H1 (cell line): ENCODE measurements around the gene OR4Q2. TPM values are rescaled to one million over a fixed set of nuclear protein-coding genes. Genes with fewer than 3 reads are reported as not detected.

Experiments
- CTCF ChIA-PET: fragments of 300-600 bp; sonication (Branson Sonifier 250); formaldehyde crosslinking; loops from one replicate; lab custom pipeline; 2021; ENCODE audit not compliant: partially characterized antibody; lab: Charles Lee
- POLR2A ChIA-PET: fragments of 300-600 bp; sonication (Branson Sonifier 250); formaldehyde crosslinking; loops from one replicate; lab custom pipeline; 2021; ENCODE audit warnings: inconsistent platforms; ENCODE audit not compliant: partially characterized antibody; lab: Charles Lee
- DNase-seq, 2 experiments: peaks; one replicate each; pipeline versions ENCODE4 v3.0.0 to v3.0.0-alpha.2; 2010 to 2022; ENCODE audit warnings: low spot score in 2 of 2, low read depth in 1 of 2, mixed read lengths in 1 of 2
- FAIRE-seq: peaks from 2 replicates; lab custom pipeline; 2011; peaks lifted over from hg19 to GRCh38; lab: Jason Lieb, UNC
- H2AFZ ChIP-seq: 2 replicates; pipeline ENCODE4 v1.8.1; 2012; ENCODE audit warnings: low read length, inconsistent platforms
- H2AK5ac ChIP-seq: 2 replicates; pipeline ENCODE4 v1.6.1; 2013; ENCODE audit warnings: low read depth, low read length
- H2BK120ac ChIP-seq: replicated peaks from 2 replicates; pipeline ENCODE3; 2013; ENCODE audit warnings: low read depth, low read length, inconsistent platforms
- H2BK12ac ChIP-seq: 2 replicates; pipeline ENCODE4 v1.6.1; 2013; ENCODE audit warnings: low read depth, low read length
- H2BK15ac ChIP-seq: 2 replicates; pipeline ENCODE4 v1.6.1; 2013; ENCODE audit warnings: low read length
- H2BK20ac ChIP-seq: 2 replicates; pipeline ENCODE4 v1.6.1; 2013; ENCODE audit warnings: low read length
- H2BK5ac ChIP-seq: 2 replicates; pipeline ENCODE4 v1.6.1; 2013; ENCODE audit warnings: low read depth, low read length
- H3K14ac ChIP-seq: 2 replicates; pipeline ENCODE4 v1.6.1; 2013; ENCODE audit warnings: inconsistent platforms; ENCODE audit not compliant: insufficient read length
- H3K18ac ChIP-seq: 2 replicates; pipeline ENCODE4 v1.6.1; 2013; ENCODE audit warnings: low read length; ENCODE audit errors: extremely low read depth
- H3K23ac ChIP-seq: 2 replicates; pipeline ENCODE4 v1.6.1; 2013; ENCODE audit warnings: inconsistent platforms; ENCODE audit not compliant: insufficient read length
- H3K23me2 ChIP-seq: 2 replicates; pipeline ENCODE4 v1.6.1; 2013; ENCODE audit warnings: low read depth, low read length
- H3K27ac ChIP-seq: 2 replicates; pipeline ENCODE4 v1.6.1; 2011; ENCODE audit warnings: low read depth, low read length, inconsistent platforms
- H3K27me3 ChIP-seq, 4 experiments: replicated peaks in 1 of 4; 1 replicate in 1 of 4; 2 replicates in 3 of 4; pipeline versions ENCODE4 v1.6.1 to v1.8.1; 2011 to 2013; ENCODE audit warnings: low read length in 3 of 4, mild to moderate bottlenecking in 3 of 4, inconsistent platforms in 2 of 4, mixed read lengths in 2 of 4, moderate library complexity in 1 of 4; ENCODE audit not compliant: control insufficient read depth in 3 of 4, insufficient read depth in 3 of 4; ENCODE audit errors: extremely low read depth in 1 of 4
- H3K36me3 ChIP-seq, 4 experiments: 2 replicates each; pipeline versions ENCODE4 v1.6.1 to v1.8.1; 2011 to 2013; ENCODE audit warnings: mild to moderate bottlenecking in 4 of 4, low read length in 3 of 4, moderate library complexity in 2 of 4, control low read depth in 1 of 4, inconsistent platforms in 1 of 4; ENCODE audit not compliant: insufficient read depth in 4 of 4, control insufficient read depth in 2 of 4
- H3K4ac ChIP-seq: replicated peaks from 2 replicates; pipeline ENCODE3; 2013; ENCODE audit warnings: low read length, low read depth, mixed read lengths, inconsistent platforms; ENCODE audit not compliant: insufficient read length
- H3K4me1 ChIP-seq, 4 experiments: replicated peaks in 1 of 4; 1 replicate in 1 of 4; 2 replicates in 3 of 4; pipeline versions ENCODE4 v1.6.1 to v1.8.1; 2011 to 2013; ENCODE audit warnings: low read length in 3 of 4, inconsistent platforms in 2 of 4, mixed read lengths in 1 of 4; ENCODE audit not compliant: insufficient read depth in 4 of 4, control insufficient read depth in 3 of 4
- H3K4me2 ChIP-seq, 2 experiments: 2 replicates each; pipeline versions ENCODE4 v1.6.1 to v1.8.1; 2011 to 2013; ENCODE audit warnings: low read depth in 2 of 2, low read length in 2 of 2, control low read depth in 1 of 2, inconsistent platforms in 1 of 2, mild to moderate bottlenecking in 1 of 2; ENCODE audit not compliant: insufficient read depth in 1 of 2
- H3K4me3 ChIP-seq, 4 experiments: fragments of 200-600, 300-600 bp in 1 of 4; sonication (generic), shearing (Covaris generic), sonication (Bioruptor Twin) in 1 of 4; 2 replicates each; pipeline versions ENCODE4 v1.5.1 to v1.8.1; 2011 to 2016; ENCODE audit warnings: low read length in 4 of 4, low read depth in 3 of 4, control low read depth in 2 of 4, inconsistent platforms in 2 of 4, mild to moderate bottlenecking in 2 of 4, mixed read lengths in 1 of 4, moderate library complexity in 1 of 4; ENCODE audit not compliant: insufficient read depth in 2 of 4; ENCODE audit errors: extremely low read depth in 1 of 4
- H3K56ac ChIP-seq: replicated peaks from 2 replicates; pipeline ENCODE3; 2013; ENCODE audit warnings: low read depth, mild to moderate bottlenecking, mixed read lengths, low read length, inconsistent platforms; ENCODE audit not compliant: insufficient read length
- H3K79me1 ChIP-seq: 2 replicates; pipeline ENCODE4 v1.6.1; 2013; ENCODE audit warnings: low read depth, low read length, control low read depth
- H3K79me2 ChIP-seq, 2 experiments: 2 replicates each; pipeline versions ENCODE4 v1.6.1 to v1.8.1; 2012 to 2013; ENCODE audit warnings: low read length in 2 of 2, mild to moderate bottlenecking in 2 of 2, inconsistent platforms in 1 of 2; ENCODE audit not compliant: insufficient read depth in 2 of 2, control insufficient read depth in 1 of 2
- H3K9ac ChIP-seq, 4 experiments: replicated peaks in 1 of 4; 1 replicate in 1 of 4; 2 replicates in 3 of 4; pipeline versions ENCODE4 v1.6.1 to v1.8.1; 2011 to 2013; ENCODE audit warnings: low read depth in 3 of 4, low read length in 3 of 4, control low read depth in 2 of 4, mild to moderate bottlenecking in 2 of 4, moderate library complexity in 2 of 4, inconsistent platforms in 1 of 4; ENCODE audit errors: extremely low read depth in 1 of 4
- H3K9me3 ChIP-seq, 2 experiments: 2 replicates each; pipeline versions ENCODE4 v1.6.1 to v1.8.1; 2012 to 2013; ENCODE audit warnings: mild to moderate bottlenecking in 2 of 2, moderate library complexity in 2 of 2, control low read depth in 1 of 2, inconsistent platforms in 1 of 2, low read depth in 1 of 2, low read length in 1 of 2, mixed read lengths in 1 of 2; ENCODE audit not compliant: insufficient read depth in 2 of 2
- H4K20me1 ChIP-seq, 2 experiments: replicated peaks in 1 of 2; 2 replicates each; pipeline versions ENCODE3 to v1.8.1; 2011 to 2013; ENCODE audit warnings: inconsistent platforms in 2 of 2, low read length in 2 of 2, mild to moderate bottlenecking in 1 of 2; ENCODE audit not compliant: insufficient read depth in 2 of 2, control insufficient read depth in 1 of 2
- H4K5ac ChIP-seq: 2 replicates; pipeline ENCODE4 v1.6.1; 2013; ENCODE audit warnings: low read length, low read depth, mixed read lengths, inconsistent platforms; ENCODE audit not compliant: insufficient read length
- H4K8ac ChIP-seq: 2 replicates; pipeline ENCODE4 v1.8.0; 2013; ENCODE audit warnings: mild to moderate bottlenecking, moderate library complexity, low read length, inconsistent platforms; ENCODE audit not compliant: insufficient read depth; ENCODE audit errors: extremely low read depth
- H4K91ac ChIP-seq: replicated peaks from 2 replicates; pipeline ENCODE3; 2013; ENCODE audit warnings: low read length, mixed read lengths, inconsistent platforms; ENCODE audit not compliant: insufficient read length
- ASH2L ChIP-seq: fragments of 200-600, 300-600 bp; sonication (generic); IDR thresholded peaks from one replicate; pipeline ENCODE4 v1.7.1; 2017; ENCODE audit warnings: low read length
- HDAC2 ChIP-seq, 2 experiments: fragments of 300-600 bp in 1 of 2; sonication (generic) in 1 of 2; IDR thresholded peaks; 2 replicates each; pipeline ENCODE4 v1.6.1; 2011 to 2012; ENCODE audit warnings: low read depth in 2 of 2, low read length in 2 of 2, mild to moderate bottlenecking in 2 of 2, moderate library complexity in 2 of 2, borderline replicate concordance in 1 of 2, inconsistent platforms in 1 of 2
- POLR2AphosphoS5 ChIP-seq: IDR thresholded peaks from 2 replicates; pipeline ENCODE4 v1.6.1; 2011; ENCODE audit warnings: low read depth, low read length
- RNF2 ChIP-seq: fragments of 200-900, 300-1000 bp; sonication (generic); IDR thresholded peaks from 2 replicates; pipeline ENCODE4 v1.7.1; 2016; ENCODE audit warnings: borderline replicate concordance, low read depth, mild to moderate bottlenecking, antibody characterized with exemption, low read length; ENCODE audit not compliant: poor library complexity, severe bottlenecking; ENCODE audit errors: missing control alignments
- WGBS, 2 experiments: shearing (Covaris generic) in 1 of 2; methylation state at CpG; one replicate each; pipeline versions ENCODE4 v1.1.6 to v1.1.7; 2013 to 2015; ENCODE audit warnings: low lambda C conversion rate in 2 of 2, mixed read lengths in 2 of 2, inconsistent platforms in 1 of 2, low coverage in 1 of 2, missing lambda C conversion rate in 1 of 2; ENCODE audit not compliant: insufficient replicate concordance in 2 of 2, insufficient coverage in 1 of 2, insufficient read length in 1 of 2; ENCODE audit errors: extremely low coverage in 1 of 2, missing lambda C conversion rate in 1 of 2; 5-methylcytosine and 5-hydroxymethylcytosine counted together
- polyA plus RNA-seq, 7 experiments: library from polyadenylated mRNA; depleted of rRNA in 3 of 7; stranded (reverse) in 5 of 7; unstranded in 2 of 7; fragments of >200 nt in 5 of 7; fragments of 200-250 nt in 2 of 7; gene quantifications; 1 replicate in 5 of 7; 2 replicates in 1 of 7; 4 replicates in 1 of 7; pipeline versions ENCODE4 v1.2.1 to v1.2.3, GENCODE V29; 2011 to 2013; ENCODE audit warnings: missing spikeins in 2 of 7, mixed read lengths in 2 of 7
- total RNA-seq: library from RNA; stranded (reverse); fragmentation: NEBNext Ultra II Directional; extraction: Animal tissue kit (Norgen Biotek cat#: 25700); gene quantifications from 2 replicates; pipeline ENCODE4 v1.2.1, GENCODE V29; 2021

The OR4Q2 gene
- total and polyA plus RNA-seq, 2 of the 8 experiments (the other 6 are each of a cell fraction or from before 2014, with no cell fraction given), result not detected

DNA sequence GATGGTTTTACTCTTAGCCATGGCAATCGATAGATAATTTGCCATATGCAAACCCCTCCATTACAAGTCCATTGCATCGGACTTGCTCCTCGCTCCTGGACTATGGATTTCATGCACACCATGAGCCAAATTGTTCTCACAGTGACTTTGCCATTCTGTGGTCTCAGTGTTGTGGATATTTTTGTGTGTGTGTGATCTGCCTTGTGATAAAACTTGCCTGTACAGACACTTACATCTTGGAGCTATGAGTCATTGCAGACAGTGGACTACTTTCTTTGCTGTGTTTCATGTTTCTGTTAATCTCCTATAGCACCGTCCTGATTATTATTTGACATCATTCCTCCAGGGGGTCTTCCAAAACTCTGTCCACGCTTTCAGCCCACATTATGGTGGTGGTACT, 42.3 kb downstream of the OR4Q2 start:
- no peak overlapping the region for H2BK120ac ChIP-seq
- 56% methylated on average over 5 of the region's 5 CpGs; no CpG with 5 or more reads in 1 of the 2 experiments for WGBS, 2 experiments
- no peak overlapping the region for H3K4me2 ChIP-seq
- no peaks in the 10 kb centered on the region for H3K36me3 ChIP-seq
- H2BK5ac ChIP-seq, result no peak overlapping the region
- ChIA-PET CTCF (no interaction called here), POLR2A (no interaction called here)
- H3K56ac ChIP-seq, result no peak overlapping the region
- no peak overlapping the region for H2BK12ac ChIP-seq
- FAIRE-seq (no peak), DNase-seq (no peak)
- H3K23ac ChIP-seq, result no peak overlapping the region
- no peak overlapping the region for H2AFZ ChIP-seq
- H2BK15ac ChIP-seq, result no peak overlapping the region
- H3K23me2 ChIP-seq, result no peaks in the 10 kb centered on the region
- H3K4me3 ChIP-seq, result no peak overlapping the region
- no peaks in the 10 kb centered on the region for H4K20me1 ChIP-seq
- H3K4me1 ChIP-seq, result no peaks in the 10 kb centered on the region
- H3K79me2 ChIP-seq, result no peaks in the 10 kb centered on the region
- H3K79me1 ChIP-seq, result no peaks in the 10 kb centered on the region
- H3K27ac ChIP-seq, result no peak overlapping the region
- peaks cover 53 to 59% of the 10 kb centered on the region in 2 experiments for H3K9me3 ChIP-seq
- H2AK5ac ChIP-seq, result no peak overlapping the region
- H3K18ac ChIP-seq, result no peak overlapping the region
- no peak overlapping the region for H4K8ac ChIP-seq
- H3K27me3 ChIP-seq, result no peaks in the 10 kb centered on the region
- no peak overlapping the region for H3K9ac ChIP-seq
- H4K5ac ChIP-seq, result no peak overlapping the region
- no peak overlapping the region for H3K14ac ChIP-seq
- H2BK20ac ChIP-seq, result no peak overlapping the region
- H3K4ac ChIP-seq, result no peak overlapping the region
- TF ChIP-seq HDAC2 (IDR thresholded peaks at IDR 0.05; ENCODE audit: borderline replicate concordance in 1 of 2, low read depth in 2 of 2, low read length in 2 of 2) (no peak), POLR2AphosphoS5 (no peak), RNF2 (no peak), ASH2L (no peak)
- TF ChIP-seq, all 59 proteins: peak for 0
- H4K91ac ChIP-seq, result no peak overlapping the region
